GM21576 (cell line): ENCODE results near the gene MCF2L.

Experiments used
- ATAC-seq: cut with Tn5 transposase; IDR thresholded peaks from one replicate; pipeline ENCODE4 v1.9.1; 2021; ENCODE audit warnings: mild to moderate bottlenecking, moderate library complexity; ENCODE audit not compliant: unreplicated experiment

MCF2L gene

GRCh38 chr13:113119166-113119821 lies 150.3 kb downstream of the MCF2L start:
- ATAC-seq: no peak

GRCh38 chr13:113119822-113120189 lies 150.8 kb downstream of the MCF2L start:
- ATAC-seq: no peak

GRCh38 chr13:113120300-113121182 lies 151.5 kb downstream of the MCF2L start:
- ATAC-seq: no peak

GRCh38 chr13:113121183-113121927 lies 152.3 kb downstream of the MCF2L start:
- ATAC-seq: no peak

GRCh38 chr13:113121928-113122471 lies 153.0 kb downstream of the MCF2L start:
- ATAC-seq: no peak

- no peak for ATAC-seq
Observed at GRCh38 chr13:113122550-113123225, 153.7 kb downstream of the MCF2L start, which contains the start of gene F10. Gene F10, plus strand, starts transcription at chr13:113122799. Its CDS starts 57 bp downstream, at chr13:113122856.

- ATAC-seq: no peak
Observed at GRCh38 chr13:113123226-113124201, 154.5 kb downstream of the MCF2L start.

- ATAC-seq: no peak
Observed at GRCh38 chr13:113124211-113124970, 155.4 kb downstream of the MCF2L start.

- no peak for ATAC-seq
Observed at GRCh38 chr13:113125506-113126264, 156.7 kb downstream of the MCF2L start.

- no peak for ATAC-seq
Observed at GRCh38 chr13:113126265-113127150, 157.5 kb downstream of the MCF2L start.

GRCh38 chr13:113129480-113129879 lies 160.5 kb downstream of the MCF2L start:
- no peak for ATAC-seq

GRCh38 chr13:113129921-113130750 lies 161.1 kb downstream of the MCF2L start:
- ATAC-seq: no peak

GRCh38 chr13:113135281-113135760 lies 166.3 kb downstream of the MCF2L start:
- no peak for ATAC-seq

GRCh38 chr13:113137691-113138298 lies 168.8 kb downstream of the MCF2L start:
- ATAC-seq: no peak

- ATAC-seq: no peak
Observed at GRCh38 chr13:113138792-113139551, 170.0 kb downstream of the MCF2L start.
